Smooth muscle cell (in vitro differentiated cells): ENCODE measurements around the gene JCAD. TPM values are rescaled to one million over a fixed set of nuclear protein-coding genes. Genes with fewer than 3 reads are reported as not detected.

Source experiments
- DNase-seq: peaks from one replicate; lab custom pipeline; 2025; ENCODE audit not compliant: unreplicated experiment; lab: John Stamatoyannopoulos, UW
- H2AFZ ChIP-seq: fragments of 200-600 bp; sonication (generic); 2 replicates; pipeline ENCODE4 v1.6.0; 2016; ENCODE audit warnings: antibody characterized with exemption, low read depth, mild to moderate bottlenecking
- H3F3A ChIP-seq: fragments of 200-600 bp; sonication (generic); 2 replicates; pipeline ENCODE4 v1.6.0; 2017; ENCODE audit warnings: antibody characterized with exemption, low read depth
- H3K27ac ChIP-seq: fragments of 200-600 bp; sonication (generic); 2 replicates; pipeline ENCODE4 v1.5.1; 2016; ENCODE audit warnings: low read depth, mild to moderate bottlenecking
- H3K27me3 ChIP-seq: fragments of 200-600 bp; sonication (generic); 2 replicates; pipeline ENCODE4 v1.6.1; 2016; ENCODE audit warnings: low read depth, mild to moderate bottlenecking
- H3K36me3 ChIP-seq: fragments of 200-600 bp; sonication (generic); 2 replicates; pipeline ENCODE4 v1.5.1; 2016; ENCODE audit warnings: low read depth
- H3K4me1 ChIP-seq: fragments of 200-600 bp; sonication (generic); 2 replicates; pipeline ENCODE4 v1.5.1; 2016; ENCODE audit warnings: low read depth
- H3K4me2 ChIP-seq: fragments of 200-600 bp; sonication (generic); 2 replicates; pipeline ENCODE4 v1.6.0; 2016; ENCODE audit warnings: mild to moderate bottlenecking
- H3K4me3 ChIP-seq: fragments of 200-600 bp; sonication (generic); 2 replicates; pipeline ENCODE4 v1.5.1; 2016; ENCODE audit warnings: mild to moderate bottlenecking
- H3K79me2 ChIP-seq: fragments of 200-600 bp; sonication (generic); 2 replicates; pipeline ENCODE4 v1.6.0; 2016; ENCODE audit warnings: low read depth, mild to moderate bottlenecking
- H3K9ac ChIP-seq: fragments of 200-600 bp; sonication (generic); 2 replicates; pipeline ENCODE4 v1.6.0; 2016; ENCODE audit warnings: low read depth
- H3K9me3 ChIP-seq: fragments of 200-600 bp; sonication (generic); replicated peaks from 2 replicates; pipeline ENCODE4 v1.5.1; 2016; ENCODE audit warnings: low read depth
- H4K20me1 ChIP-seq: fragments of 200-600 bp; sonication (generic); 2 replicates; pipeline ENCODE4 v1.6.0; 2016; ENCODE audit warnings: low read depth
- WGBS: methylation state at CpG from one replicate; pipeline ENCODE4 v1.1.7; 2016; ENCODE audit warnings: low lambda C conversion rate; 5-methylcytosine and 5-hydroxymethylcytosine counted together
- polyA plus RNA-seq: library from polyadenylated mRNA; unstranded; fragments of >200 nt; fragmentation: Nextera tagmentation; extraction: Ambion mirVana; gene quantifications from 2 replicates; pipeline ENCODE4 v1.2.1, GENCODE V29; 2016
- total RNA-seq: library from RNA; depleted of rRNA; stranded (reverse); fragments of >200 nt; gene quantifications from 2 replicates; pipeline ENCODE4 v1.2.3, GENCODE V29; 2014
- TF ChIP-seq, protein P1 (sequence below): fragments of 200-600 bp; sonication (generic); IDR thresholded peaks from 2 replicates; pipeline ENCODE4 v1.5.1; 2017; ENCODE audit warnings: borderline replicate concordance, mild to moderate bottlenecking, antibody characterized with exemption; ENCODE audit not compliant: insufficient read depth, poor library complexity, severe bottlenecking

The JCAD gene
- total and polyA plus RNA-seq, 2 experiments from 2014 or later = 7.5 to 7.8 TPM

DNA sequence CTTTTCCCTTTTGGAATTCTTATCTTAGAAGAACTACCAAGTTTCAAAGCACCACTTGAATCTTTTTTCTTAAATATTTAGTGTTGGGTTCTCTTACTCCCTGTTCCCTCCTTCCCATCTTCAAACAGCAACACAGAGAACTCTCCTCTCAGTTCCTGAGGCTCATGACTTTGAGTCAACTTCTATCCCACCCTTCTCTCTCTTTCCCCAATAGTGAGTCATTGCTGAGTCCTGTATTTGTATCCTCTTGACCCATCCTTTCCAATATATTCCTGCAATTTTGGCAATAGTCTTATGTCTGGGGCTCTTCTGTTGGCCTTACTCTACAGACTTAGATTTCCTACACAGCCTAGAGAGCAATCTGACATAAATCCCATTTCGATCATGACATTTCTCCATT is 20.8 kb upstream of the JCAD start:
- no peaks in the 10 kb centered on the region for H4K20me1 ChIP-seq
- no peak for DNase-seq

DNA sequence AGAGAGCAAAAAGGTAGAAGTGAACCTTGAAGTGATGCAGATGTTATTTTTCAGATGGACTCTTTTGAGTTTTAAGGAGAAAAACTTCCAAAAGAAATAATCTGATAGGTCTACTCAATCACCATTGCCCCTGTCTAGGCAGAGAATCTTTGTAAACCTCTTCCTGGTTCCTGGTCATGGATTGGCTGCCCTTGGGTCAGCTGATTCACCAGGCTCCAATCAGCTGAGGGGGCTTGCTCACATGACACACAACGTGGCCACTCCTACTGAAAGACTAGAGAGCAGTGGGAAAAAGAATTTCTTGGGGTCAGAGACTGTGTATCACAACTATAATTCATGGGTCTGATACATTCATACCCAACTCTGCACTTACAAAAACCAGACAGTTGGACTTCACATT is 20.0 kb upstream of the JCAD start:
- Histone ChIP-seq H2AFZ (no peak overlapping the region), H4K20me1 (no peaks in the 10 kb centered on the region), H3F3A (no peaks in the 10 kb centered on the region), H3K9me3 (no peaks in the 10 kb centered on the region), H3K27ac (no peak overlapping the region), H3K4me1 (no peaks in the 10 kb centered on the region), H3K4me3 (no peak overlapping the region), H3K27me3 (no peaks in the 10 kb centered on the region), H3K36me3 (no peaks in the 10 kb centered on the region), H3K9ac (no peak overlapping the region), H3K4me2 (no peak overlapping the region), H3K79me2 (no peaks in the 10 kb centered on the region)
- WGBS = 91% methylated on average over 1 of the region's 1 CpG
- TF ChIP-seq, protein P1, sequence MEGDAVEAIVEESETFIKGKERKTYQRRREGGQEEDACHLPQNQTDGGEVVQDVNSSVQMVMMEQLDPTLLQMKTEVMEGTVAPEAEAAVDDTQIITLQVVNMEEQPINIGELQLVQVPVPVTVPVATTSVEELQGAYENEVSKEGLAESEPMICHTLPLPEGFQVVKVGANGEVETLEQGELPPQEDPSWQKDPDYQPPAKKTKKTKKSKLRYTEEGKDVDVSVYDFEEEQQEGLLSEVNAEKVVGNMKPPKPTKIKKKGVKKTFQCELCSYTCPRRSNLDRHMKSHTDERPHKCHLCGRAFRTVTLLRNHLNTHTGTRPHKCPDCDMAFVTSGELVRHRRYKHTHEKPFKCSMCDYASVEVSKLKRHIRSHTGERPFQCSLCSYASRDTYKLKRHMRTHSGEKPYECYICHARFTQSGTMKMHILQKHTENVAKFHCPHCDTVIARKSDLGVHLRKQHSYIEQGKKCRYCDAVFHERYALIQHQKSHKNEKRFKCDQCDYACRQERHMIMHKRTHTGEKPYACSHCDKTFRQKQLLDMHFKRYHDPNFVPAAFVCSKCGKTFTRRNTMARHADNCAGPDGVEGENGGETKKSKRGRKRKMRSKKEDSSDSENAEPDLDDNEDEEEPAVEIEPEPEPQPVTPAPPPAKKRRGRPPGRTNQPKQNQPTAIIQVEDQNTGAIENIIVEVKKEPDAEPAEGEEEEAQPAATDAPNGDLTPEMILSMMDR = no peak
- DNase-seq = no peak

More for the DNA sequence above, 20.8 kb upstream of the JCAD start:
- H3K79me2 ChIP-seq = no peaks in the 10 kb centered on the region
- H3K27me3 ChIP-seq = no peaks in the 10 kb centered on the region
- H3K4me2 ChIP-seq = no peak overlapping the region
- H3F3A ChIP-seq = no peaks in the 10 kb centered on the region
- H2AFZ ChIP-seq = no peak overlapping the region
- no peak overlapping the region for H3K4me3 ChIP-seq
- H3K9me3 ChIP-seq = no peaks in the 10 kb centered on the region
- 95% methylated on average over 1 of the region's 1 CpG for WGBS
- TF ChIP-seq, protein P1 = no peak
- H3K9ac ChIP-seq = no peak overlapping the region
- H3K36me3 ChIP-seq = no peaks in the 10 kb centered on the region
- no peak overlapping the region for H3K27ac ChIP-seq
- H3K4me1 ChIP-seq = no peaks in the 10 kb centered on the region

DNA sequence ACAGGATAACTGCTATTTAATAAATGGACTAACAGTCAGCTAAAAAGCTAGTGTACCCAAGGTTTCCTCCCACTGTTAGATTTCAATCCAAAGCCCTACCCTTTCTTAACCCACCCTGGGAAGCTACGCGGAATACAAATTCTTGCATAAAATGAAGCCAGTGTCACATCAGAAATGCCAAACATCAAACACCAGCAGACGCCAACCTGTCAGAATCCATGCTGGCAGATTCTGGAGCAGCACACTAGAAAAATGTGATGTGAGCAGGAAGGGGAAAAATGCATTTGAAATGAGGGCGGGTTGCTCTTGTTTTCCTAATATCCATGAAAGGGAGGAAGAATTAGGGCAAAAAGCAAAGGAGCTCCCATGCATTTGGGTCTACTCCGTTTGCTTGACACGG is 16.1 kb upstream of the JCAD start:
- TF ChIP-seq, protein P1 = no peak
- H3K4me3 ChIP-seq = no peak overlapping the region
- H3K79me2 ChIP-seq = no peaks in the 10 kb centered on the region
- H3K27ac ChIP-seq = no peak overlapping the region
- 93% methylated on average over 6 of the region's 6 CpGs for WGBS
- no peaks in the 10 kb centered on the region for H3K9me3 ChIP-seq
- H4K20me1 ChIP-seq = no peaks in the 10 kb centered on the region
- H3K27me3 ChIP-seq = no peaks in the 10 kb centered on the region
- no peaks in the 10 kb centered on the region for H3K4me1 ChIP-seq
- H2AFZ ChIP-seq = no peak overlapping the region
- no peak for DNase-seq
- no peaks in the 10 kb centered on the region for H3K36me3 ChIP-seq
- H3K9ac ChIP-seq = no peak overlapping the region
- no peak overlapping the region for H3K4me2 ChIP-seq
- H3F3A ChIP-seq = no peaks in the 10 kb centered on the region

DNA sequence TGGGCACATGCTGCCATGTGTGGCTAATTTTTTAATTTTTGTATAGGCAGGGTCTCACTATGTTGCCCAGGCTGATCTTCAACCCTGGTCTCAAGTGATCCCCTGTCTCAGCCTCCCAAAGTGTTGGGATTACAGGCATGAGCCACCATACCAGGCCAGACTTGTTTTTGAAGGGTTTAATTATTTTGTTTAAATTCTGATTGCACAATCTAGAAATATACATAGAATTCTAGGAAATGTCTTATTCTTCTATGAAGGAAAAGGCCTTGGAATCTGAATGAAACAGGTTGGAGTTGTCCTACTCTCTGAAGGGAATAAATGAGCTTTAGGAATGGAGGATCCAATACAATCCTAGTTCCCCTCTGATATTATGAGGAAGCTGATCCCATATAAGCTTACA is 15.5 kb upstream of the JCAD start:
- Histone ChIP-seq H3K27me3 (no peaks in the 10 kb centered on the region), H3K27ac (no peak overlapping the region), H2AFZ (no peak overlapping the region), H3K9ac (no peak overlapping the region), H3K79me2 (no peaks in the 10 kb centered on the region), H3K4me1 (no peaks in the 10 kb centered on the region), H3K4me3 (no peak overlapping the region), H3K9me3 (no peaks in the 10 kb centered on the region), H3K4me2 (no peak overlapping the region), H3K36me3 (no peaks in the 10 kb centered on the region), H4K20me1 (no peaks in the 10 kb centered on the region), H3F3A (no peaks in the 10 kb centered on the region)
- DNase-seq = no peak
- TF ChIP-seq, protein P1 = no peak
